Measurements from ENCODE around the gene SASH1. TPM values are rescaled to one million over a fixed set of nuclear protein-coding genes. Genes with fewer than 3 reads are reported as not detected.

SASH1 gene
- total and polyA plus RNA-seq, 9 donors = 8.6 to 35.2 (median 18.2) TPM

GRCh38 chr6:148316308-148316707, 26.3 kb upstream of the SASH1 start:
- H3K4me1 ChIP-seq (ENCODE audit: insufficient read depth) = no peaks in the 10 kb centered on the region
- DNase-seq = no peak
- WGBS, 3 donors = 66 to 83% (median 72%) methylated on average over 5 of the region's 5 CpGs
- H3K9me3 ChIP-seq = no peaks in the 10 kb centered on the region
- H3K27me3 ChIP-seq = no peaks in the 10 kb centered on the region
- TF ChIP-seq EP300 (IDR thresholded peaks at IDR 0.05) (no peak), POLR2A (IDR thresholded peaks at IDR 0.05) (no peak)
- TF ChIP-seq, protein P1, sequence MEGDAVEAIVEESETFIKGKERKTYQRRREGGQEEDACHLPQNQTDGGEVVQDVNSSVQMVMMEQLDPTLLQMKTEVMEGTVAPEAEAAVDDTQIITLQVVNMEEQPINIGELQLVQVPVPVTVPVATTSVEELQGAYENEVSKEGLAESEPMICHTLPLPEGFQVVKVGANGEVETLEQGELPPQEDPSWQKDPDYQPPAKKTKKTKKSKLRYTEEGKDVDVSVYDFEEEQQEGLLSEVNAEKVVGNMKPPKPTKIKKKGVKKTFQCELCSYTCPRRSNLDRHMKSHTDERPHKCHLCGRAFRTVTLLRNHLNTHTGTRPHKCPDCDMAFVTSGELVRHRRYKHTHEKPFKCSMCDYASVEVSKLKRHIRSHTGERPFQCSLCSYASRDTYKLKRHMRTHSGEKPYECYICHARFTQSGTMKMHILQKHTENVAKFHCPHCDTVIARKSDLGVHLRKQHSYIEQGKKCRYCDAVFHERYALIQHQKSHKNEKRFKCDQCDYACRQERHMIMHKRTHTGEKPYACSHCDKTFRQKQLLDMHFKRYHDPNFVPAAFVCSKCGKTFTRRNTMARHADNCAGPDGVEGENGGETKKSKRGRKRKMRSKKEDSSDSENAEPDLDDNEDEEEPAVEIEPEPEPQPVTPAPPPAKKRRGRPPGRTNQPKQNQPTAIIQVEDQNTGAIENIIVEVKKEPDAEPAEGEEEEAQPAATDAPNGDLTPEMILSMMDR (IDR thresholded peaks at IDR 0.05) = no peak
- H3K27ac ChIP-seq = no peak overlapping the region
- H3K4me3 ChIP-seq = no peak overlapping the region
- intact Hi-C loops (cut with DNase I) = no loop called here
- H3K36me3 ChIP-seq = no peaks in the 10 kb centered on the region

- Histone ChIP-seq H3K4me3 (no peak overlapping the region), H3K9me3 (no peaks in the 10 kb centered on the region), H3K36me3 (no peaks in the 10 kb centered on the region), H3K27ac (no peak overlapping the region), H3K27me3 (no peaks in the 10 kb centered on the region), H3K4me1 (ENCODE audit: insufficient read depth) (no peaks in the 10 kb centered on the region)
- TF ChIP-seq, protein P1 (IDR thresholded peaks at IDR 0.05) = no peak
- TF ChIP-seq EP300 (IDR thresholded peaks at IDR 0.05) (no peak), POLR2A (IDR thresholded peaks at IDR 0.05) (no peak)
- no peak for DNase-seq
- intact Hi-C loops (cut with DNase I) = no loop called here
- 95 to 97% (median 97%) methylated on average over 1 of the region's 1 CpG for WGBS, 3 donors
Measured at GRCh38 chr6:148317051-148317450, 25.6 kb upstream of the SASH1 start.

DNA sequence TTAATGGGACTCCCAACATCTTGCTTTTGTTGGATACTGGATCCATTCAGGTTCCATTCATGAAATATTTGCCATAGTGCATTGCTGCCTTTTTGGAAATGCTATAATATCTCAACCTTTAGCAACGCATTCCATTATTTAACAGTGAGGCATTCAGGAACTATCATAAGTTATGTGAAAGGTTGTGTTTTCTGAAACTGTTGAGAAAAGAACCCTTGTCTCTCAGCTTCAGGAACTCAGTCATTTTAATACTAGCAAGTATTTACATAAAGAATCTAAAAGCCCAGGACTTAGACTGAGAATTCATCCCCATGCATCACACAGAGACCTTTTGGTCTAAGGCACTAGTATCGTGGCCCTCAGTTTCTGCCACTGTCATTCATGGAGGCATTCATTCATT, 24.9 kb upstream of the SASH1 start:
- 62 to 94% (median 77%) methylated on average over 2 of the region's 2 CpGs for WGBS, 3 donors
- TF ChIP-seq EP300 (IDR thresholded peaks at IDR 0.05) (no peak), POLR2A (IDR thresholded peaks at IDR 0.05) (no peak)
- TF ChIP-seq, protein P1 (IDR thresholded peaks at IDR 0.05) = no peak
- H3K4me1 ChIP-seq (ENCODE audit: insufficient read depth) = no peaks in the 10 kb centered on the region

DNA sequence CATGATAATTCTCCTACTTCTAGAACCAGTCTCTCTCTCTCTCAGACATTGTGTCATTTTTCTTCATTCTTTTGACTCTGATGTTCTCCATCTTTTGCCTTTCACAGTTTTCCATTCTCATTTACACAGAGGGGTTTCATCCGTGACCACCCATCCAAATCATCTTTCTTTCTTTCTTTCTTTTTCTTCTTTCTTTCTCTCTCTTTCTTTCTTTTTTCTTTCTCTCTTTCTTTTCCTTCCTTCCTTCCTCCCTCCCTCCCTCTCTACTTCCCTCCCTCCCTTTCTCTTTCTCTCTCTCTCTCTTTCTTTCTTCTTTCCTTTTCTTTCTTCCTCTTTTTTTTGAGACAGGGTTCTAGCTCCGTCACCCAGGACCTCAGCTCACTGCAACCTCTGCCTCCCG, 19.9 kb upstream of the SASH1 start:
- no peaks in the 10 kb centered on the region for H3K36me3 ChIP-seq
- 90 to 96% (median 95%) methylated on average over 3 of the region's 3 CpGs for WGBS, 3 donors
- no peak overlapping the region for H3K4me3 ChIP-seq
- H3K27ac ChIP-seq = no peak overlapping the region
- no peak for DNase-seq
- intact Hi-C loops (cut with DNase I) = no loop called here
- no peaks in the 10 kb centered on the region for H3K4me1 ChIP-seq (ENCODE audit: insufficient read depth)
- no peaks in the 10 kb centered on the region for H3K9me3 ChIP-seq
- TF ChIP-seq POLR2A (IDR thresholded peaks at IDR 0.05) (no peak), EP300 (IDR thresholded peaks at IDR 0.05) (no peak)
- TF ChIP-seq, protein P1 (IDR thresholded peaks at IDR 0.05) = no peak
- H3K27me3 ChIP-seq = no peaks in the 10 kb centered on the region

More for the DNA sequence above, 24.9 kb upstream of the SASH1 start:
- Histone ChIP-seq H3K27me3 (no peaks in the 10 kb centered on the region), H3K36me3 (no peaks in the 10 kb centered on the region), H3K27ac (no peak overlapping the region), H3K4me3 (no peak overlapping the region), H3K9me3 (no peaks in the 10 kb centered on the region)
- intact Hi-C loops (cut with DNase I) = no loop called here
- DNase-seq = no peak

All from ovary (tissue), 9 donors.